ENCODE results near the gene ZSCAN12.
"Not testable (repeated sequence)": the region's sequence is repeated elsewhere in the genome, so short reads cannot be mapped to it uniquely, and the experiment has no call there.

The ZSCAN12 gene

GRCh38 chr6:28410767-28411166, 11.2 kb upstream of the ZSCAN12 start:
- no peak for TF ChIP-seq CTCF (conservative IDR thresholded peaks at IDR 0.05; ENCODE audit: low read depth, low read length)
- DNase-seq (ENCODE audit: low read depth), result no peak
- no peak overlapping the region for H3K4me3 ChIP-seq (ENCODE audit: low read length)

- no peak for TF ChIP-seq CTCF (conservative IDR thresholded peaks at IDR 0.05; ENCODE audit: low read depth, low read length)
- no peak for DNase-seq (ENCODE audit: low read depth)
- no peak overlapping the region for H3K4me3 ChIP-seq (ENCODE audit: low read length)
These were observed 8.7 kb upstream of the ZSCAN12 start for GRCh38 chr6:28408076-28408802.

- H3K4me3 ChIP-seq (ENCODE audit: low read length), result no peak overlapping the region
- TF ChIP-seq CTCF (conservative IDR thresholded peaks at IDR 0.05; ENCODE audit: low read depth, low read length), result no peak
- no peak for DNase-seq (ENCODE audit: low read depth)
These were observed 7.9 kb upstream of the ZSCAN12 start for GRCh38 chr6:28407401-28407800.

- DNase-seq (ENCODE audit: low read depth); H3K4me3 ChIP-seq (ENCODE audit: low read length): not testable (repeated sequence)
These were observed 4.4 kb upstream of the ZSCAN12 start for GRCh38 chr6:28403923-28404322.

GRCh38 chr6:28402197-28402596, 2.6 kb upstream of the ZSCAN12 start:
- H3K4me3 ChIP-seq (ENCODE audit: low read length), result no peak overlapping the region
- no peak for TF ChIP-seq CTCF (conservative IDR thresholded peaks at IDR 0.05; ENCODE audit: low read depth, low read length)
- no peak for DNase-seq (ENCODE audit: low read depth)

- no peak for TF ChIP-seq CTCF (conservative IDR thresholded peaks at IDR 0.05; ENCODE audit: low read depth, low read length)
- DNase-seq (ENCODE audit: low read depth), result no peak
- H3K4me3 ChIP-seq (ENCODE audit: low read length), result no peak overlapping the region
These were observed 1.6 kb upstream of the ZSCAN12 start for GRCh38 chr6:28401172-28401571.

- no peak for TF ChIP-seq CTCF (conservative IDR thresholded peaks at IDR 0.05; ENCODE audit: low read depth, low read length)
- H3K4me3 ChIP-seq (ENCODE audit: low read length), result peak overlapping the region; percentile 96
- no peak for DNase-seq (ENCODE audit: low read depth)
These were observed 540 bp upstream of the ZSCAN12 start for GRCh38 chr6:28400122-28400451.
